Prostate gland (tissue), 2 donors: ENCODE results near the gene PRRT3.

Experiments used
- POLR2A ChIP-seq: fragments of 450-650 bp; IDR thresholded peaks from one replicate; pipeline ENCODE4 v1.6.1; 2016; ENCODE audit warnings: antibody characterized with exemption, mild to moderate bottlenecking
- POLR2AphosphoS5 ChIP-seq: sonication (generic); formaldehyde crosslinking; IDR thresholded peaks from one replicate; pipeline ENCODE4 v1.6.1; 2017; ENCODE audit warnings: antibody characterized with exemption
- TF ChIP-seq, protein P1 (sequence below), 4 experiments: fragments of 200-600 bp in 2 of 4; fragments of 450-650 bp in 2 of 4; sonication (generic) in 2 of 4; IDR thresholded peaks; 1 replicate in 3 of 4; 2 replicates in 1 of 4; pipeline ENCODE4 v1.5.1; 2016 to 2019; ENCODE audit warnings: antibody characterized with exemption in 4 of 4, mild to moderate bottlenecking in 2 of 4, moderate library complexity in 2 of 4

DNA sequence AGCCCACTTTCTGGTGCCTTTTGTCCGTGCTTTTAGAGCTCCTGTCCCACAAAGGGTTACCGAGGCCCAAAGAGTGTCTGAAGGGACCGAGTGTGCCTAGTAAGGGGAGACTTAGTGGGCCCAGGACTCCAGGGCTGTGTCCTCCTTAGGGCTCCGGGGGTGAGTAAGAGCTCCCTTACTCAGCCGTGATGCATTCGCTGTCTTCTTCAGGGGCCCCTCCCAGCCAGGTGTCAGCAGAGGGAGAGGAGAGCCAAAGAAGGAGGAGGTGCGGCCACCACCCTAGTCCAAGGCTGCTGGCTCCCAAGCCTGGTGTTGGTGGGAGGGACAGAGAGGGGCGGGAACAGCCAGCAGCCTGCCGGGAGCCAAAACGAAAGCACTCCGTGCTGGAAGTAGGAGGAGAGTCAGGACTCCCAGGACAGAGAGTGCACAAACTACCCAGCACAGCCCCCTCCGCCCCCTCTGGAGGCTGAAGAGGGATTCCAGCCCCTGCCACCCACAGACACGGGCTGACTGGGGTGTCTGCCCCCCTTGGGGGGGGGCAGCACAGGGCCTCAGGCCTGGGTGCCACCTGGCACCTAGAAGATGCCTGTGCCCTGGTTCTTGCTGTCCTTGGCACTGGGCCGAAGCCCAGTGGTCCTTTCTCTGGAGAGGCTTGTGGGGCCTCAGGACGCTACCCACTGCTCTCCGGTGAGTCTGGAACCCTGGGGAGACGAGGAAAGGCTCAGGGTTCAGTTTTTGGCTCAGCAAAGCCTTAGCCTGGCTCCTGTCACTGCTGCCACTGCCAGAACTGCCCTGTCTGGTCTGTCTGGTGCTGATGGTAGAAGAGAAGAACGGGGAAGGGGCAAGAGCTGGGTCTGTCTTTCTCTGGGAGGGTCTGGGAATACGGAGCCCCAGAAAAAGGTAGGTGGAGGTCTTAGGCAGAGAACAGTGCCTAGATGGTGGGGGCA, 35.2 kb downstream of the PRRT3 start, which contains the start of gene IL17RC:
- TF ChIP-seq, protein P1, sequence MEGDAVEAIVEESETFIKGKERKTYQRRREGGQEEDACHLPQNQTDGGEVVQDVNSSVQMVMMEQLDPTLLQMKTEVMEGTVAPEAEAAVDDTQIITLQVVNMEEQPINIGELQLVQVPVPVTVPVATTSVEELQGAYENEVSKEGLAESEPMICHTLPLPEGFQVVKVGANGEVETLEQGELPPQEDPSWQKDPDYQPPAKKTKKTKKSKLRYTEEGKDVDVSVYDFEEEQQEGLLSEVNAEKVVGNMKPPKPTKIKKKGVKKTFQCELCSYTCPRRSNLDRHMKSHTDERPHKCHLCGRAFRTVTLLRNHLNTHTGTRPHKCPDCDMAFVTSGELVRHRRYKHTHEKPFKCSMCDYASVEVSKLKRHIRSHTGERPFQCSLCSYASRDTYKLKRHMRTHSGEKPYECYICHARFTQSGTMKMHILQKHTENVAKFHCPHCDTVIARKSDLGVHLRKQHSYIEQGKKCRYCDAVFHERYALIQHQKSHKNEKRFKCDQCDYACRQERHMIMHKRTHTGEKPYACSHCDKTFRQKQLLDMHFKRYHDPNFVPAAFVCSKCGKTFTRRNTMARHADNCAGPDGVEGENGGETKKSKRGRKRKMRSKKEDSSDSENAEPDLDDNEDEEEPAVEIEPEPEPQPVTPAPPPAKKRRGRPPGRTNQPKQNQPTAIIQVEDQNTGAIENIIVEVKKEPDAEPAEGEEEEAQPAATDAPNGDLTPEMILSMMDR (IDR thresholded peaks at IDR 0.05): peak in 2 of 4 experiments; percentile 13 to 15
- peak; percentile 80 for TF ChIP-seq POLR2A
- TF ChIP-seq POLR2AphosphoS5: peak; percentile 93
